NCI-H460 (cell line): ENCODE measurements around the gene SCYGR4. TPM values are rescaled to one million over a fixed set of nuclear protein-coding genes. Genes with fewer than 3 reads are reported as not detected.
"Not testable (repeated sequence)": the region's sequence is repeated elsewhere in the genome, so short reads cannot be mapped to it uniquely, and the experiment has no call there.

Source experiments
- DNase-seq: peaks from one replicate; pipeline ENCODE4 v3.0.0-alpha.2; 2016; ENCODE audit warnings: low read depth; ENCODE audit errors: extremely low read depth
- total RNA-seq: library from RNA; depleted of rRNA; stranded (reverse); fragments of >200 nt; shearing (Covaris generic); gene quantifications from 2 replicates; pipeline ENCODE4 v1.2.3, GENCODE V29; 2014; rRNA removed

The SCYGR4 gene
- total RNA-seq, 1 experiment from 2014 or later, result 0.10 TPM

DNA sequence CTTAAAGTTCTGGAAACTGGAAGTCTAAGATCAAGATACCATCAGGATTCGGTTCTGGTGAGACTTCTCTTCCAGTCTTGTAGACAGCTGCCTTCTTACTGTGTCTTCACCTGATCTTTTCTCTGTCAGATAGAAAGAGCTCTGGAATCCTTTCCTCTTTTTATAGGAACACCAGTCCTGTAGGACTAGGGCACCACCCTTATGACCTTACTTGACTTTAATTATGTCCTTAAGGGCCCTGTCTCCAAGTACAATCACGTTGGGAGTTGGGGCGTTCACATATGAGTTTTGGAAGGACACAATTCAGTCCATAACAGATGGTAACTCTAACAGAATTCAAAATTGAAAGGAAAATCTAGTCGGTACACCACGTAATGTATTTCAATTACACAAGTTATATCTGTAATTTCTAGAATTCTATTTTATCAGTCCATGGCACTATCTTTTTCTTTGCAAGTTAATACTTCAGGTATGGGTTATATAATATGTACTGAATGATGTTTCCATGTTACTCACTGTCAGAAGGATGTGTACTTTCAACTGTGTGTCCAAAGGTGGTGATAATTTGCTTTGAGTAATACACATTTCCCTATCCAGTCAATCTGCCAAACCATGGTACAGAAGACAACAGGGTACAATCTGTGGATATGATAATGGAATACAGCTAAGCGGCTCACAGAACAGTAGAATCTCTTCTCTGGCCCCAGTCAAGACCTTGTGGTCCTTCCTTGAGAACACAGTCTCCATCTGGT, 48.1 kb downstream of the SCYGR4 start:
- DNase-seq, result no peak

DNA sequence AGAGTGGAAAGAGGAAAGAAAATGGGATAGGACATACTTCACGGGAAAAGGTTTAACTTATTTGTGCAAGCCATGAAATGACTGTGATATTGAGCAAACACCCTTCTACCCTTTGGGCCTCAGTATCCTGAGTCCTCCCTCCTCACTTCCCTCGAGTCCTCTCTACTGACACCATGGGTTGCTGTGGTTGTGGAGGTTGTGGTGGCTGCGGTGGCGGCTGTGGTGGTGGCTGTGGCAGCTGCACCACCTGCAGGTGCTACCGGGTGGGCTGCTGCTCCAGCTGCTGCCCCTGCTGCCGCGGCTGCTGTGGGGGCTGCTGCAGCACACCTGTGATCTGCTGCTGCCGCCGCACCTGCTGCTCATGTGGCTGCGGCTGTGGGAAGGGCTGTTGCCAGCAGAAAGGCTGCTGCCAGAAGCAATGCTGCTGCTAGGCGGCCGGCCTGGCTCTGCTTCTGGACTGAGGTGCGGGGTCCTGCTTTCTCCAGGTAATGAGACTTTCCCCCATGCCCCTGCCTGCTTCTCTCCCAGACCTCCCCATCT, 49.4 kb downstream of the SCYGR4 start, which contains the start of gene SCYGR5:
Gene SCYGR5 (plus strand): TSS at position 174 of the 540 bp plus-strand sequence. CDS start 0 bp downstream, at position 174.
- DNase-seq, result not testable (repeated sequence)

Other genes starting within 250 kb of the SCYGR4 start
- gene TM4SF20, start 238.2 kb upstream of the SCYGR4 start, total RNA-seq, result 0.72 and 0.99 TPM in 2 replicates
- gene SCYGR1, start 229.5 kb upstream of the SCYGR4 start, total RNA-seq, result not detected in 2 replicates
- gene AGFG1, start 145.3 kb upstream of the SCYGR4 start, total RNA-seq, result 191 and 213 TPM in 2 replicates
- not detected in 2 replicates for gene SCYGR2, start 18.6 kb upstream of the SCYGR4 start, total RNA-seq
- gene SCYGR3, start 2.7 kb upstream of the SCYGR4 start, total RNA-seq, result not detected in 2 replicates
- not detected in 2 replicates for gene SCYGR5, start 49.3 kb downstream of the SCYGR4 start, total RNA-seq
- 9.7 and 12.3 TPM in 2 replicates for gene SLC19A3, start 100.5 kb downstream of the SCYGR4 start, total RNA-seq
- gene SCYGR6, start 107.3 kb downstream of the SCYGR4 start, total RNA-seq, result not detected in 2 replicates
- not detected in 2 replicates for gene SCYGR7, start 110.8 kb downstream of the SCYGR4 start, total RNA-seq
- not detected in 2 replicates for gene SCYGR8, start 128.4 kb downstream of the SCYGR4 start, total RNA-seq
- gene CCL20, start 196.3 kb downstream of the SCYGR4 start, total RNA-seq, result 7.1 and 10.8 TPM in 2 replicates